Measurements from ENCODE around the gene SBSN.

Gene SBSN

DNA sequence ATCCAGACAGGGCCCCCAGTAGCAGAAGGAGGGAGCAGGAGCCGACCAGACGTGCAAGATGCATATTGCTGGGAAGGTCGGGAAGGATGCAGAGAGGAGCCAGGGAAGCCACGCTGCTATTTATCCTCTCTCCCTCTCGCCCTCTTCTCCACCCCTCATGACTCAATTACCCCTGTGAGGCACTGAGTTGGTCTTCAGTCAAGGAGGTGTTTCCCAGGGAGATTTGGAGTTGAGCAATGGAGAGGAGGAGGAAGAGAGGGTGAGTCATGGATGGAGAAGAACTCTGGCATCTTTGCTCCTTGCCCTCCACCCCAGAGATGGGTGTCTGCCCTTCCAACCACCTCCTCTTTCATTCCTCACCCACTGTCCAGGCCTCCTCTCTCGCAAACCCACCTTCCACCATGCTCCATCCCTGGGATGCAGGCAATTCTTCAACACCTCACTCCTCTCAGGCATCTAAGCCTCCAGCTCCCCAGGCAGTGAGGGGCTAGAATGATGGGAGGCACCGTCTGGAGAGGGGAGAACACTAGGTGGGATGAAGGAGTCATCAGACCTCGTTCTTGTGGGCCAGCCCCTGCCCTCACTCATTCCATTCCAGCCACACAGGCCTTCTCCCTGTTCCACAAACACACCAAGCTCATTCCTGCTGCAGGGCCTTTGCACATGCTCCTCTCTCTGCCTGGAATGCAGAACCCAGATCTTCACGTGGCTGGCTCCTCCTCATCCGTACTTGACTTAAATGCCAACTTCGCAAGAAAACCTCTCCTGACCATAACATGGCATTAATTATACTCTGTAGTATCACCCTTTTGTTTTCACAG lies at the start of gene SBSN:
Gene SBSN (minus strand): TSS at position 94 of the 821 bp plus-strand sequence. CDS start 30 bp downstream, at position 64.
- Histone ChIP-seq H3K27ac (ENCODE audit: low read length) (no peak within 1 kb of the TSS), H3K4me3 (ENCODE audit: low read length) (no peak within 1 kb of the TSS), H3K36me3 (ENCODE audit: control insufficient read depth, insufficient read depth, low read length) (no peaks in the 10 kb centered on the region), H3K9me3 (ENCODE audit: control insufficient read depth, insufficient read depth, low read length) (no peaks in the 10 kb centered on the region), H3K4me1 (ENCODE audit: control insufficient read depth, insufficient read depth, low read length) (peaks cover 5% of the 10 kb centered on the region), H3K27me3 (ENCODE audit: control insufficient read depth, insufficient read depth, low read length) (no peaks in the 10 kb centered on the region)
- DNase-seq (ENCODE audit: low read depth, low spot score): no peak
- WGBS (ENCODE audit: insufficient coverage, insufficient read length): no CpG with 5 or more reads among the region's 11 CpGs

GRCh38 chr19:35571406-35571965 lies 43.4 kb upstream of the SBSN start:
- Histone ChIP-seq H3K9me3 (ENCODE audit: control insufficient read depth, insufficient read depth, low read length) (peaks cover 5% of the 10 kb centered on the region), H3K4me3 (ENCODE audit: low read length) (no peak overlapping the region), H3K4me1 (ENCODE audit: control insufficient read depth, insufficient read depth, low read length) (0 out of 2 replicates have a peak, but pooled peaks cover 1% of the 10 kb centered on the region), H3K36me3 (ENCODE audit: control insufficient read depth, insufficient read depth, low read length) (no peaks in the 10 kb centered on the region), H3K27me3 (ENCODE audit: control insufficient read depth, insufficient read depth, low read length) (no peaks in the 10 kb centered on the region), H3K27ac (ENCODE audit: low read length) (no peak overlapping the region)
- DNase-seq (ENCODE audit: low read depth, low spot score): no peak
- no CpG with 5 or more reads among the region's 1 CpG for WGBS (ENCODE audit: insufficient coverage, insufficient read length)

DNA sequence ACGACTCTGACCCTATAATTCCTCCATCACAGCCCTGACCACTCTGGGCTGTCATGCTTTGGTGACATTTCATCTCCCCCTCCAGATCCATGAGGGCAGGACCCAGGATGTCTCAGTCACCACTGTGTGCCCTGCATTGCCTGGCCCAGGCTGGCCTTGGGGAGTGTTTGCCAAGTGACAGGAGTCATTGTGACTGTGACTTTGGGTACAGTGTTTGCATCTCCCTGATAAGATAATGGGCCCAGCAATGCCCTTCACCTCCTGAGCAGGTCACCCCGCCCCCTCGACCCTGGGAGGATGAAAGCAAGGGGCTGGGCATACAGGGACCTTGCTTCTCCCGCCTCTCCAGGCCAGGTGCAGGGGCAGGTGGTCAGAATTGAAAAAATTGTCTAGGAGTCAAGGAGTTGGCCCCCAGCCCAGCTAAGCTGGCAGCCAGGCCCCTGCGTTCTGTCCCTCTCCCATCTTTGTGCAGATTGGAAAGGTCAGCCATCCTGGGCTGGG lies 41.2 kb upstream of the SBSN start:
- H3K27me3 ChIP-seq (ENCODE audit: control insufficient read depth, insufficient read depth, low read length): no peaks in the 10 kb centered on the region
- WGBS (ENCODE audit: insufficient coverage, insufficient read length): no CpG with 5 or more reads among the region's 5 CpGs
- 0 out of 2 replicates have a peak, but pooled peaks cover 1% of the 10 kb centered on the region for H3K4me1 ChIP-seq (ENCODE audit: control insufficient read depth, insufficient read depth, low read length)

GRCh38 chr19:35566738-35567137 lies 38.6 kb upstream of the SBSN start:
- no peaks in the 10 kb centered on the region for H3K36me3 ChIP-seq (ENCODE audit: control insufficient read depth, insufficient read depth, low read length)
- no peak overlapping the region for H3K27ac ChIP-seq (ENCODE audit: low read length)
- H3K4me1 ChIP-seq (ENCODE audit: control insufficient read depth, insufficient read depth, low read length): 0 out of 2 replicates have a peak, but pooled peaks cover 2% of the 10 kb centered on the region
- no peaks in the 10 kb centered on the region for H3K27me3 ChIP-seq (ENCODE audit: control insufficient read depth, insufficient read depth, low read length)
- no peak overlapping the region for H3K4me3 ChIP-seq (ENCODE audit: low read length)
- DNase-seq (ENCODE audit: low read depth, low spot score): no peak
- WGBS (ENCODE audit: insufficient coverage, insufficient read length): no CpG with 5 or more reads among the region's 7 CpGs
- no peaks in the 10 kb centered on the region for H3K9me3 ChIP-seq (ENCODE audit: control insufficient read depth, insufficient read depth, low read length)

More for the DNA sequence above, 41.2 kb upstream of the SBSN start:
- Histone ChIP-seq H3K9me3 (ENCODE audit: control insufficient read depth, insufficient read depth, low read length) (no peaks in the 10 kb centered on the region), H3K27ac (ENCODE audit: low read length) (no peak overlapping the region), H3K4me3 (ENCODE audit: low read length) (no peak overlapping the region), H3K36me3 (ENCODE audit: control insufficient read depth, insufficient read depth, low read length) (no peaks in the 10 kb centered on the region)
- DNase-seq (ENCODE audit: low read depth, low spot score): no peak

DNA sequence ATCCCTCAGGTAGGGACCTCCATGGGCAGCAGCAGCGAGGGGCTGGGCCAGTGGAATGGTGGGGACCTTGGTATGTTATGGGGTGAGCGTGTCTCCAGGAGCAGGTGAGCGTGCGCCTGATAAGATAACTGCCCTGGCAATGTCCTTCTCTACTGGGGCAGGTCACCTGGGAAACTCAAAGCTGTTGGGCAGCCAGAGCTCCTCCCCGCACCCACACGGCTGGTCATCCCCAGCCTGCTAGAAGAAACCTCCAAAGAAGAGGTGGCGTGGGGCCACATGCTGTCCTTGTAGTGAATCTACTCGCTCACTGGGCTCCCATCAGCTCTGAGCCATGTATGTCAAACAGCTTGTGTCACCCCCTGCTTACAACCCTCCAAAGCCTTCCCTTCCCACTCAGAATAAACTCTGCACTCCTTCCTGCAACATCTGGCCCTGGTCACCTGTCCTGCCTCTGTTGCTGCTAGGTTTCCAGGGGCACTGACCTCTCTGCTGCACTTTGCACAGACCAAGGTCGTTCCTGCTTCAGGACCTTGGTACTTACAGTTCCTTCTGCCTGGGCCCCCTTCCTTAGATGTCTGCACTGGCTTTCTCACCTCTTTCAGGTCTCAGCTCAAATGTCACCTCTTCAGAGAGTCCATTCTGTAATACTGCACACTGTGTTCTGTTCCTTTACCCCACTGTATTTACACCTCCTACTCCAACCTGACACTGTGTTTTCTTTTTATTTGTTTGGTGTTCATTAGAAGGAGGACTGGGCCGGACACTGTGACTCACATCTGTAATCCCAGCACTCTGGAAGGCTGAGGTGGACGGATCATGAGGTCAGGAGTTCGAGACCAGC lies 37.1 kb upstream of the SBSN start:
- no peaks in the 10 kb centered on the region for H3K27me3 ChIP-seq (ENCODE audit: control insufficient read depth, insufficient read depth, low read length)
- H3K4me3 ChIP-seq (ENCODE audit: low read length): no peak overlapping the region
- H3K36me3 ChIP-seq (ENCODE audit: control insufficient read depth, insufficient read depth, low read length): no peaks in the 10 kb centered on the region
- no CpG with 5 or more reads among the region's 12 CpGs for WGBS (ENCODE audit: insufficient coverage, insufficient read length)
- no peak for DNase-seq (ENCODE audit: low read depth, low spot score)
- H3K27ac ChIP-seq (ENCODE audit: low read length): no peak overlapping the region
- no peaks in the 10 kb centered on the region for H3K9me3 ChIP-seq (ENCODE audit: control insufficient read depth, insufficient read depth, low read length)
- H3K4me1 ChIP-seq (ENCODE audit: control insufficient read depth, insufficient read depth, low read length): 0 out of 2 replicates have a peak, but pooled peaks cover 1% of the 10 kb centered on the region

GRCh38 chr19:35563207-35563829 lies 35.2 kb upstream of the SBSN start, which contains the start of gene ATP4A:
Gene ATP4A, minus strand, starts transcription at chr19:35563658. Its CDS starts 29 bp downstream, at chr19:35563629.
- WGBS (ENCODE audit: insufficient coverage, insufficient read length): no CpG with 5 or more reads among the region's 15 CpGs
- peaks cover 5% of the 10 kb centered on the region; the same call in 1 of the 2 replicates for H3K4me1 ChIP-seq (ENCODE audit: control insufficient read depth, insufficient read depth, low read length)
- H3K9me3 ChIP-seq (ENCODE audit: control insufficient read depth, insufficient read depth, low read length): no peaks in the 10 kb centered on the region
- H3K27me3 ChIP-seq (ENCODE audit: control insufficient read depth, insufficient read depth, low read length): no peaks in the 10 kb centered on the region
- H3K27ac ChIP-seq (ENCODE audit: low read length): no peak within 1 kb of the TSS
- no peak for DNase-seq (ENCODE audit: low read depth, low spot score)
- H3K4me3 ChIP-seq (ENCODE audit: low read length): no peak within 1 kb of the TSS
- no peaks in the 10 kb centered on the region for H3K36me3 ChIP-seq (ENCODE audit: control insufficient read depth, insufficient read depth, low read length)

GRCh38 chr19:35562776-35563175 lies 34.7 kb upstream of the SBSN start:
- H3K4me1 ChIP-seq (ENCODE audit: control insufficient read depth, insufficient read depth, low read length): peaks cover 5% of the 10 kb centered on the region; the same call in 1 of the 2 replicates
- DNase-seq (ENCODE audit: low read depth, low spot score): no peak
- no peak overlapping the region for H3K27ac ChIP-seq (ENCODE audit: low read length)
- H3K9me3 ChIP-seq (ENCODE audit: control insufficient read depth, insufficient read depth, low read length): no peaks in the 10 kb centered on the region
- H3K27me3 ChIP-seq (ENCODE audit: control insufficient read depth, insufficient read depth, low read length): no peaks in the 10 kb centered on the region
- WGBS (ENCODE audit: insufficient coverage, insufficient read length): no CpG with 5 or more reads among the region's 2 CpGs
- H3K36me3 ChIP-seq (ENCODE audit: control insufficient read depth, insufficient read depth, low read length): no peaks in the 10 kb centered on the region
- H3K4me3 ChIP-seq (ENCODE audit: low read length): no peak overlapping the region

DNA sequence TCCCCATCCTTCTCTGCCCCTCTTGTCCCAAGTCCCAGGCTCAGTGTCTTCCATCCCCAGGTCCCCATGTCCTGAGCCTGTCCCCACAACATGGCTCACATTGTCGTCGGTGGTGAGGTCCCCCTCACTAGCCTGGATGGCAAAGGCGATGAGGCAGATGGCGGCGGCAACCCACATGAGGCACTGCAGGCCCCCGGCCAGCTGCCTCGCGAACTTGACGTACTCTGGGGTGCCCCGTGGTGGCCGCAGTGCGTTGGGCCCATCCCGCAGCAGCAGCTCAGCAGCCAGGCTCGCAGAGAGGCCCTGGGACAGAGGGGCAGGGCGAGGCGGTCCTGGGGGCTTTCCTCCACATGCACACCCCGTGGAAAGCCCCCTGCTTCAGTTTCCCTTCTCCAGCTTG lies 34.2 kb upstream of the SBSN start:
- Histone ChIP-seq H3K27me3 (ENCODE audit: control insufficient read depth, insufficient read depth, low read length) (no peaks in the 10 kb centered on the region), H3K9me3 (ENCODE audit: control insufficient read depth, insufficient read depth, low read length) (no peaks in the 10 kb centered on the region)
- no CpG with 5 or more reads among the region's 17 CpGs for WGBS (ENCODE audit: insufficient coverage, insufficient read length)

DNA sequence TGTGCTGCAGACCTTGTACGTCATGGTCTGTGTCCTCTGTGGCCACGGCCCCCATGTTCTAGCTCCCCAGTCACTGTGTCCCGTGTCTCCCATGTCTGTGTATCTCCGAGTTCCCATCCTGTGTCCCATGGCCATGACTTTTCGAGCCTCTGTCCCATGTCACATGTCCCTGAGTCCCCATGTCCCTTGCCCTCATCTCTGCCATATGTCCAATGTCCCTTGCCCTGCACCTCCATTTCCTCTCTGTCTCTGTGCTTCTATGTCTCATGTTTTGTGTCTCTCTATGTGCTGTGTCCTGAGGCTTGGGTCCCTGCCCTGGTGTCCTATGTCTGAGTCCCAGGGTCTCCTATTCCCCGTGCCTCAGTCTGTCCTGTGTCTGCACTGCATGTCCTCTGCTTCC lies 33.3 kb upstream of the SBSN start:
- WGBS (ENCODE audit: insufficient coverage, insufficient read length): no CpG with 5 or more reads among the region's 6 CpGs
- no peak overlapping the region for H3K4me3 ChIP-seq (ENCODE audit: low read length)
- H3K4me1 ChIP-seq (ENCODE audit: control insufficient read depth, insufficient read depth, low read length): peaks cover 6% of the 10 kb centered on the region; the same call in 1 of the 2 replicates
- no peaks in the 10 kb centered on the region for H3K27me3 ChIP-seq (ENCODE audit: control insufficient read depth, insufficient read depth, low read length)
- H3K27ac ChIP-seq (ENCODE audit: low read length): no peak overlapping the region
- no peaks in the 10 kb centered on the region for H3K9me3 ChIP-seq (ENCODE audit: control insufficient read depth, insufficient read depth, low read length)
- no peak for DNase-seq (ENCODE audit: low read depth, low spot score)
- H3K36me3 ChIP-seq (ENCODE audit: control insufficient read depth, insufficient read depth, low read length): no peaks in the 10 kb centered on the region

More for the DNA sequence above, 34.2 kb upstream of the SBSN start:
- no peak for DNase-seq (ENCODE audit: low read depth, low spot score)
- Histone ChIP-seq H3K4me1 (ENCODE audit: control insufficient read depth, insufficient read depth, low read length) (peaks cover 5% of the 10 kb centered on the region; the same call in 1 of the 2 replicates), H3K36me3 (ENCODE audit: control insufficient read depth, insufficient read depth, low read length) (no peaks in the 10 kb centered on the region), H3K27ac (ENCODE audit: low read length) (no peak overlapping the region), H3K4me3 (ENCODE audit: low read length) (no peak overlapping the region)

Measured in iPS DF 6.9 (cell line).